Measurements from ENCODE around the gene PTPRT. TPM values are rescaled to one million over a fixed set of nuclear protein-coding genes. Genes with fewer than 3 reads are reported as not detected.

The PTPRT gene
- total RNA-seq, 1 donor from 2014 or later, result not detected

- no peak for DNase-seq
Observed at GRCh38 chr20:42703744-42704143, 486.0 kb downstream of the PTPRT start.

- no peak for DNase-seq
Observed at GRCh38 chr20:42701948-42702347, 487.8 kb downstream of the PTPRT start.

GRCh38 chr20:42700372-42700771 is 489.3 kb downstream of the PTPRT start:
- DNase-seq, result no peak

GRCh38 chr20:42697962-42698361 is 491.7 kb downstream of the PTPRT start:
- DNase-seq, result no peak

GRCh38 chr20:42690842-42691437 is 498.8 kb downstream of the PTPRT start:
- no peak for DNase-seq

- no peak for DNase-seq
Observed at GRCh38 chr20:42688576-42688975, 501.1 kb downstream of the PTPRT start.

GRCh38 chr20:42686057-42686456 is 503.6 kb downstream of the PTPRT start:
- DNase-seq, result no peak

- DNase-seq, result no peak
Observed at GRCh38 chr20:42678895-42679294, 510.8 kb downstream of the PTPRT start.

GRCh38 chr20:42656130-42656529 is 533.6 kb downstream of the PTPRT start:
- DNase-seq, result no peak

GRCh38 chr20:42652266-42652665 is 537.4 kb downstream of the PTPRT start:
- no peak for DNase-seq

GRCh38 chr20:42650191-42650746 is 539.4 kb downstream of the PTPRT start:
- DNase-seq, result no peak

GRCh38 chr20:42649748-42650147 is 540.0 kb downstream of the PTPRT start:
- DNase-seq, result no peak

- no peak for DNase-seq
Observed at GRCh38 chr20:42646250-42646649, 543.5 kb downstream of the PTPRT start.

- DNase-seq, result no peak
Observed at GRCh38 chr20:42641886-42642285, 547.8 kb downstream of the PTPRT start.

- DNase-seq, result no peak
Observed at GRCh38 chr20:42639140-42639539, 550.6 kb downstream of the PTPRT start.

GRCh38 chr20:42635699-42636411 is 553.9 kb downstream of the PTPRT start:
- DNase-seq, result no peak

GRCh38 chr20:42634156-42634555 is 555.5 kb downstream of the PTPRT start:
- no peak for DNase-seq

GRCh38 chr20:42628683-42629082 is 561.0 kb downstream of the PTPRT start:
- no peak for DNase-seq

GRCh38 chr20:42613076-42613475 is 576.6 kb downstream of the PTPRT start:
- DNase-seq, result no peak

- no peak for DNase-seq
Observed at GRCh38 chr20:42611889-42612837, 577.5 kb downstream of the PTPRT start.

GRCh38 chr20:42611423-42611822 is 578.3 kb downstream of the PTPRT start:
- no peak for DNase-seq

- DNase-seq, result no peak
Observed at GRCh38 chr20:42610070-42610469, 579.6 kb downstream of the PTPRT start.

GRCh38 chr20:42609618-42610017 is 580.1 kb downstream of the PTPRT start:
- DNase-seq, result no peak

All from dermis blood vessel endothelial cell (primary cell).